ENCODE data around the gene ST8SIA2. TPM values are rescaled to one million over a fixed set of nuclear protein-coding genes. Genes with fewer than 3 reads are reported as not detected.

The ST8SIA2 gene
- total RNA-seq, 2 experiments from 2014 or later: not detected

GRCh38 chr15:92377083-92377789 is 16.4 kb upstream of the ST8SIA2 start:
- CTCF ChIA-PET: interaction anchor here (0.6 to 1.1 kb wide), 3 partner anchors 10 to 155 kb away, joined by 3 read pairs; no protein-coding TSS in a partner anchor
- H3K36me3 Mint-ChIP-seq (ENCODE audit: low read depth): no peaks in the 10 kb centered on the region
- H3K27me3 Mint-ChIP-seq: peaks cover 22% of the 10 kb centered on the region
- H3K27ac Mint-ChIP-seq: no peak overlapping the region
- H3K4me3 Mint-ChIP-seq: no peak overlapping the region
- H3K9me3 Mint-ChIP-seq (ENCODE audit: low read depth): peaks cover 4% of the 10 kb centered on the region
- POLR2A ChIA-PET: no interaction called here
- intact Hi-C loops (cut with DNase I, micrococcal nuclease): no loop called here
- DNase-seq: no peak
- H3K4me1 Mint-ChIP-seq: no peaks in the 10 kb centered on the region
- ATAC-seq: no peak

- peaks cover 4% of the 10 kb centered on the region for H3K9me3 Mint-ChIP-seq (ENCODE audit: low read depth)
- H3K27me3 Mint-ChIP-seq: peaks cover 36% of the 10 kb centered on the region
- ATAC-seq: peak; percentile 63
- DNase-seq: peak; percentile 66
- H3K4me3 Mint-ChIP-seq: no peak overlapping the region
- ChIA-PET CTCF (interaction anchor here (0.7 to 1.3 kb wide), 2 partner anchors 155 to 287 kb away, joined by 3 to 6 read pairs; no protein-coding TSS in a partner anchor), POLR2A (no interaction called here)
- no peaks in the 10 kb centered on the region for H3K4me1 Mint-ChIP-seq
- no peaks in the 10 kb centered on the region for H3K36me3 Mint-ChIP-seq (ENCODE audit: low read depth)
- H3K27ac Mint-ChIP-seq: no peak overlapping the region
- intact Hi-C loops (cut with DNase I, micrococcal nuclease): loop anchor here (1.0 kb wide), 1 partner anchor 286 kb away; no protein-coding TSS in a partner anchor
Observed at GRCh38 chr15:92383519-92384324, 10.0 kb upstream of the ST8SIA2 start.

- ATAC-seq (no peak), DNase-seq (no peak)
- H3K27ac Mint-ChIP-seq: no peak overlapping the region
- intact Hi-C loops (cut with DNase I, micrococcal nuclease): no loop called here
- peaks cover 40% of the 10 kb centered on the region for H3K27me3 Mint-ChIP-seq
- no peaks in the 10 kb centered on the region for H3K4me1 Mint-ChIP-seq
- peaks cover 2% of the 10 kb centered on the region for H3K9me3 Mint-ChIP-seq (ENCODE audit: low read depth)
- POLR2A ChIA-PET: no interaction called here
- no peaks in the 10 kb centered on the region for H3K36me3 Mint-ChIP-seq (ENCODE audit: low read depth)
- CTCF ChIA-PET: interaction anchor here (0.7 to 1.3 kb wide), 2 partner anchors 156 to 288 kb away, joined by 3 to 6 read pairs; no protein-coding TSS in a partner anchor
- no peak overlapping the region for H3K4me3 Mint-ChIP-seq
Observed at GRCh38 chr15:92384381-92384780, 9.3 kb upstream of the ST8SIA2 start.

- Mint-ChIP-seq H3K4me3 (no peak overlapping the region), H3K27ac (no peak overlapping the region), H3K9me3 (ENCODE audit: low read depth) (no peaks in the 10 kb centered on the region), H3K27me3 (peaks cover 42% of the 10 kb centered on the region), H3K36me3 (ENCODE audit: low read depth) (no peaks in the 10 kb centered on the region), H3K4me1 (no peaks in the 10 kb centered on the region)
- DNase-seq (no peak), ATAC-seq (no peak)
- intact Hi-C loops (cut with DNase I, micrococcal nuclease): no loop called here
- POLR2A ChIA-PET: no interaction called here
- CTCF ChIA-PET: interaction anchor here (1.0 kb wide), 1 partner anchor 293 kb away, joined by 3 read pairs; no protein-coding TSS in a partner anchor
Observed at GRCh38 chr15:92385096-92385495, 8.6 kb upstream of the ST8SIA2 start.

- ChIA-PET POLR2A (no interaction called here), CTCF (interaction anchor here (1.4 to 1.5 kb wide), 2 partner anchors 293 to 324 kb away, joined by 4 read pairs; no protein-coding TSS in a partner anchor)
- intact Hi-C loops (cut with DNase I, micrococcal nuclease): loop anchor here (1.0 to 10.0 kb wide), 2 partner anchors 323 kb away; no protein-coding TSS in a partner anchor
- H3K36me3 Mint-ChIP-seq (ENCODE audit: low read depth): no peaks in the 10 kb centered on the region
- no peak for ATAC-seq
- DNase-seq: peak; percentile 52
- H3K4me3 Mint-ChIP-seq: no peak overlapping the region
- peaks cover 64% of the 10 kb centered on the region for H3K27me3 Mint-ChIP-seq
- H3K4me1 Mint-ChIP-seq: peaks cover 8% of the 10 kb centered on the region
- H3K27ac Mint-ChIP-seq: no peak overlapping the region
- no peaks in the 10 kb centered on the region for H3K9me3 Mint-ChIP-seq (ENCODE audit: low read depth)
Observed at GRCh38 chr15:92391640-92392039, 2.0 kb upstream of the ST8SIA2 start.

- ChIA-PET POLR2A (no interaction called here), CTCF (no interaction called here)
- no peaks in the 10 kb centered on the region for H3K9me3 Mint-ChIP-seq (ENCODE audit: low read depth)
- H3K4me1 Mint-ChIP-seq: peaks cover 8% of the 10 kb centered on the region
- intact Hi-C loops (cut with DNase I, micrococcal nuclease): loop anchor here in 1 of 2 experiments (10.0 kb wide), 1 partner anchor 322 kb away; no protein-coding TSS in a partner anchor
- ATAC-seq (no peak), DNase-seq (no peak)
- no peak overlapping the region for H3K27ac Mint-ChIP-seq
- no peaks in the 10 kb centered on the region for H3K36me3 Mint-ChIP-seq (ENCODE audit: low read depth)
- peaks cover 63% of the 10 kb centered on the region for H3K27me3 Mint-ChIP-seq
- H3K4me3 Mint-ChIP-seq: no peak overlapping the region
Observed at GRCh38 chr15:92392462-92392861, 1.2 kb upstream of the ST8SIA2 start.

GRCh38 chr15:92393980-92394308 is 263 bp downstream of the ST8SIA2 start:
- Mint-ChIP-seq H3K9me3 (ENCODE audit: low read depth) (no peaks in the 10 kb centered on the region), H3K27me3 (peaks cover 54% of the 10 kb centered on the region), H3K36me3 (ENCODE audit: low read depth) (no peaks in the 10 kb centered on the region), H3K4me1 (peaks cover 8% of the 10 kb centered on the region), H3K27ac (no peak overlapping the region), H3K4me3 (no peak overlapping the region)
- POLR2A ChIA-PET: interaction anchor here (0.6 kb wide), 1 partner anchor 438 kb away, joined by 5 read pairs; no protein-coding TSS in a partner anchor
- CTCF ChIA-PET: interaction anchor here (2.1 kb wide), 1 partner anchor 321 kb away, joined by 5 read pairs; no protein-coding TSS in a partner anchor
- intact Hi-C loops (cut with DNase I, micrococcal nuclease): loop anchor here in 1 of 2 experiments (10.0 kb wide), 1 partner anchor 321 kb away; no protein-coding TSS in a partner anchor
- DNase-seq: peak; percentile 6
- ATAC-seq: no peak

GRCh38 chr15:92394309-92395097 is 822 bp downstream of the ST8SIA2 start:
- no peaks in the 10 kb centered on the region for H3K9me3 Mint-ChIP-seq (ENCODE audit: low read depth)
- intact Hi-C loops (cut with DNase I, micrococcal nuclease): loop anchor here in 1 of 2 experiments (10.0 kb wide), 1 partner anchor 320 kb away; no protein-coding TSS in a partner anchor
- H3K4me3 Mint-ChIP-seq: no peak overlapping the region
- peaks cover 8% of the 10 kb centered on the region for H3K4me1 Mint-ChIP-seq
- ATAC-seq (no peak), DNase-seq (no peak)
- CTCF ChIA-PET: interaction anchor here (2.1 kb wide), 1 partner anchor 320 kb away, joined by 5 read pairs; no protein-coding TSS in a partner anchor
- POLR2A ChIA-PET: interaction anchor here (0.6 kb wide), 1 partner anchor 438 kb away, joined by 5 read pairs; no protein-coding TSS in a partner anchor
- no peaks in the 10 kb centered on the region for H3K36me3 Mint-ChIP-seq (ENCODE audit: low read depth)
- H3K27ac Mint-ChIP-seq: no peak overlapping the region
- peaks cover 50% of the 10 kb centered on the region for H3K27me3 Mint-ChIP-seq

- Mint-ChIP-seq H3K36me3 (ENCODE audit: low read depth) (no peaks in the 10 kb centered on the region), H3K27ac (no peak overlapping the region), H3K4me3 (no peak overlapping the region), H3K27me3 (peaks cover 48% of the 10 kb centered on the region), H3K4me1 (peaks cover 8% of the 10 kb centered on the region), H3K9me3 (ENCODE audit: low read depth) (no peaks in the 10 kb centered on the region)
- POLR2A ChIA-PET: no interaction called here
- ATAC-seq: no peak
- DNase-seq: no peak
- intact Hi-C loops (cut with DNase I, micrococcal nuclease): loop anchor here in 1 of 2 experiments (10.0 kb wide), 1 partner anchor 320 kb away; no protein-coding TSS in a partner anchor
- CTCF ChIA-PET: interaction anchor here (2.1 kb wide), 1 partner anchor 319 kb away, joined by 5 read pairs; no protein-coding TSS in a partner anchor
Observed at GRCh38 chr15:92395098-92395635, 1.5 kb downstream of the ST8SIA2 start.

GRCh38 chr15:92399271-92399950 is 5.7 kb downstream of the ST8SIA2 start:
- H3K27me3 Mint-ChIP-seq: peaks cover 23% of the 10 kb centered on the region
- ChIA-PET POLR2A (interaction anchor here (0.7 kb wide), 1 partner anchor 33 kb away, joined by 3 read pairs; no protein-coding TSS in a partner anchor), CTCF (no interaction called here)
- H3K27ac Mint-ChIP-seq: no peak overlapping the region
- H3K36me3 Mint-ChIP-seq (ENCODE audit: low read depth): no peaks in the 10 kb centered on the region
- no peak overlapping the region for H3K4me3 Mint-ChIP-seq
- ATAC-seq (no peak), DNase-seq (no peak)
- H3K4me1 Mint-ChIP-seq: peaks cover 4% of the 10 kb centered on the region
- intact Hi-C loops (cut with DNase I, micrococcal nuclease): loop anchor here in 1 of 2 experiments (10.0 kb wide), 1 partner anchor 315 kb away; no protein-coding TSS in a partner anchor
- H3K9me3 Mint-ChIP-seq (ENCODE audit: low read depth): no peaks in the 10 kb centered on the region
